Choroid plexus epithelial cell (primary cell): ENCODE results near the gene DLX6.
A peak's percentile ranks its signal among the peaks of the same experiment; 100 is the strongest.

Experiments
- DNase-seq: peaks from one replicate; pipeline ENCODE4 v3.0.0-alpha.2; 2010; ENCODE audit warnings: low read depth
- H3K4me3 ChIP-seq: 2 replicates; pipeline ENCODE4 v1.5.1; 2011; ENCODE audit warnings: low read depth, mild to moderate bottlenecking, control low read depth, low read length, moderate library complexity
- TF ChIP-seq, protein P1 (sequence below): conservative IDR thresholded peaks from 2 replicates; pipeline ENCODE4 v1.5.1; 2011; ENCODE audit warnings: low read depth, mild to moderate bottlenecking, control low read depth, inconsistent platforms, low read length, moderate library complexity

The DLX6 gene

DNA sequence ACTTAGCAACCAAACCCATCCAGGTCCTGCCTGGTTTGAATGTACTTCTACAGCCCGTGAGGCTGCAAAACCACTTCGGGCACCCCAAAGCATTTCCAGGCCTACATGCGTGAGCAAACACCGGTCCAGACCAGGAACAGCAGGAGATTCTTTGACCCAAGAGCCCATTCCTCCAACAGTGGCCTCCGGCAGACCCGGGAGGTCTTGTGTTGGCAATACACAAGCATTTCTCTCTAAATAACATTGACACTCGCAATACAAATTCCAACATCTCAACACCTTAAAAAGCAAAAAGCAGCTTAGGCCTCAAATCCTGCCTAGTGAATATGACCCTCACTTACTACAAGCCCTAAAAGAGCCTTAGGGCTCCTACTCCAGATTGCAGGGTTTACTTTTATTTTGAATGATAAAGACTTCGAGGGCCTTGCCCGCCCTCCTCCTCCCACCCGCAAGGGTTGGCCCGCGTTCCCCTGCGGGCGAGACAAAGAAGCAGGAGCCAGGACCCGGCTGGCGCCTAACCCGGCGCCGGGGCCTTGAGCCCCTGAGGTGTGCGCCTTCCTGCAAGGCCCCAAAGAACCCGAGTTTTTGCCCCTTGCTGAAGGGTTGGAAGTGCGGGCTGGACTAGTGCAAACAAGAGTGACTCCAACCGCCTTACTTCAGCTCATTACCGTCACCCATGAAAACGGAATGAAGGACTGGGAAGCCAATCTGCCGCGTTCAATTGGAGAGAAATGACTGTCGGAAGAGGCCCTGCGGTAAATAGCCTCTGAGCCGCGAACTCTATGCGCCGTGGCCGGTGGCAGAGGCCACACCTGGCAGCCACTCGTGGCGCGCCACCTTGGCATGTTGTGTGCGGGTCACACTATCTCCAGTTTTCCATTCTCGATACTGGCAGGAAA is 3.4 kb upstream of the DLX6 start:
- TF ChIP-seq, protein P1, sequence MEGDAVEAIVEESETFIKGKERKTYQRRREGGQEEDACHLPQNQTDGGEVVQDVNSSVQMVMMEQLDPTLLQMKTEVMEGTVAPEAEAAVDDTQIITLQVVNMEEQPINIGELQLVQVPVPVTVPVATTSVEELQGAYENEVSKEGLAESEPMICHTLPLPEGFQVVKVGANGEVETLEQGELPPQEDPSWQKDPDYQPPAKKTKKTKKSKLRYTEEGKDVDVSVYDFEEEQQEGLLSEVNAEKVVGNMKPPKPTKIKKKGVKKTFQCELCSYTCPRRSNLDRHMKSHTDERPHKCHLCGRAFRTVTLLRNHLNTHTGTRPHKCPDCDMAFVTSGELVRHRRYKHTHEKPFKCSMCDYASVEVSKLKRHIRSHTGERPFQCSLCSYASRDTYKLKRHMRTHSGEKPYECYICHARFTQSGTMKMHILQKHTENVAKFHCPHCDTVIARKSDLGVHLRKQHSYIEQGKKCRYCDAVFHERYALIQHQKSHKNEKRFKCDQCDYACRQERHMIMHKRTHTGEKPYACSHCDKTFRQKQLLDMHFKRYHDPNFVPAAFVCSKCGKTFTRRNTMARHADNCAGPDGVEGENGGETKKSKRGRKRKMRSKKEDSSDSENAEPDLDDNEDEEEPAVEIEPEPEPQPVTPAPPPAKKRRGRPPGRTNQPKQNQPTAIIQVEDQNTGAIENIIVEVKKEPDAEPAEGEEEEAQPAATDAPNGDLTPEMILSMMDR = no peak
- H3K4me3 ChIP-seq = no peak overlapping the region
- DNase-seq = no peak

GRCh38 chr7:97002555-97003261 is 2.6 kb upstream of the DLX6 start:
- DNase-seq = no peak
- no peak overlapping the region for H3K4me3 ChIP-seq
- TF ChIP-seq, protein P1 = no peak

DNA sequence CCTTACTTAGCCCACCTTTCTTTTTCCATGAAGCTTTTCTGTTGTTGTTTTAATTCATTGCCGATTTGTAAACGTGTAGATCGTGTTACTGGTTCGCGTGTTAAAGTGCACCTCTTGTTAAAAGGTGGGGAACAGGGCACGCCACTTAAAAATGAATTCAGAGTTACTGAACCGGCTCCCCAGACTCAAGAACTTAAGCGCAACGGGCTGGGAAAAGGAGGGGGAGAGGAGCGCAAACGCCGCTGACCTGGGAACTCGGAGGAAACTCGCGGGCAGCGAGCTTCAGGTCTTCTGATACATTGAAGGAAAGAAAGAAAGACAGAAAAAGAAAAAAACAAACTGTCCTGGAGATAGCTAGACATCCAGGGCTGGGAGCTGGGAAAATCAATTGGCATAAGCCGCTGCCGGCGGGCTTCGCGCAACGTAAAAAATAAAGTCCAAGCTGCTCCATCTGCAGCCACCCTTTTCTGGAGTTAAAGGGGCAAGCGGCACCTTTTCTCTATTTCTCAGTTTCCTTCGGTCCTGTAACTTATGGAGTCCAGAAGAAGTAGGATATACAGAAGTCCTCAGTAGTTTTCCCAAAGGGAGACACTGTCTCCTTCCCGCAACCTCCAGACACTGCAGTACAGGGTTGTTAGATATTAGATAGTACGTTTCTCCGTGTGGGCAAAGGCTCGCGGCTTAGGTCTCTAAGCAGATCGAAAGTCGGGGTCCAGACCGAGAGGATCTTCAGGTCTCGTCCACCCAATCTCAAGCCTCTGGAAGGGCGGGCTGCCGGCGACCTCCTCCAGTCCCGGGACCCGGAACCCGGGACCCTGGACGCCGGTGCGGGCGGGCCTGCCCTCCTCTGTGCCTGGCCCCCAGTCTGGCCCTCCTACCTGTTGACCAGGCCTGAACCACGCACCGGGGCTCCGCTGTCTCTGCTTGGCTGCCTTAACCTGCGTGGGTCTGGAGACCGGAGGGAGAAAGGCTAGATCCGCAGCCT is 1.8 kb upstream of the DLX6 start:
- no peak overlapping the region for H3K4me3 ChIP-seq
- DNase-seq = no peak
- TF ChIP-seq, protein P1 = no peak

GRCh38 chr7:97004247-97005182 is 838 bp upstream of the DLX6 start:
- TF ChIP-seq, protein P1 = no peak
- H3K4me3 ChIP-seq = no peak overlapping the region
- DNase-seq = no peak

DNA sequence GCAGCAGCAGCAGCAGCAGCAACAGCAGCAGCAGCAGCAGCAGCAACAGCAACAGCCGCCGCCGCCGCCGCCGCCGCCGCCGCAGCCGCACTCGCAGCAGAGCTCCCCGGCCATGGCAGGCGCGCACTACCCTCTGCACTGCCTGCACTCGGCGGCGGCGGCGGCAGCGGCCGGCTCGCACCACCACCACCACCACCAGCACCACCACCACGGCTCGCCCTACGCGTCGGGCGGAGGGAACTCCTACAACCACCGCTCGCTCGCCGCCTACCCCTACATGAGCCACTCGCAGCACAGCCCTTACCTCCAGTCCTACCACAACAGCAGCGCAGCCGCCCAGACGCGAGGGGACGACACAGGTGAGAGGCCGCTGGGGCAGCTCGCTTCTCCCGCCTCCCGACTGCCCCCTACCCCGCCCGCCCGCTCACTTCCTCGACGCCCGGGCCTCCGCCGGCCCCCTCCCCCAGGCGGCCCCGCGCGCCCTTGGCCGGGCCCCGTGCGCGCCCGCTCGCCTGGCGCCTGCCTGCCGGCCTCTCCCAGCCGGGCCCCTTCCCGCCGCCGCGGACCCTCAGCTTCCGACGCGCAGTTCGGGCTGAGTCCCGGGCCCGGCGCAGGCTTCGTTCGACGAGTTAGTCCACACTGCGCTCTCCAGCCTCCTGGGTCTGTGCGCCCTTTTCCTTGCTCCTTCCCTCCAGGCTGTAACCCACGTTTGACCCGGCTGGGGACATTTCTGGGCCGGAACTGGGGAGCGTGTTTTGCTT is 882 bp downstream of the DLX6 start:
- peak overlapping the region; percentile 20 for H3K4me3 ChIP-seq
- DNase-seq = peak; percentile 5
- TF ChIP-seq, protein P1 = no peak
